GM21825 (cell line): ENCODE data around the gene SPATA1.
"Not testable (repeated sequence)": the region's sequence is repeated elsewhere in the genome, so short reads cannot be mapped to it uniquely, and the experiment has no call there.

Experiments used
- ATAC-seq: cut with Tn5 transposase; IDR thresholded peaks from one replicate; pipeline ENCODE4 v1.9.1; 2021; ENCODE audit warnings: mild to moderate bottlenecking, moderate library complexity; ENCODE audit not compliant: unreplicated experiment

SPATA1 gene

GRCh38 chr1:84585803-84586202 is 79.6 kb downstream of the SPATA1 start:
- no peak for ATAC-seq

- ATAC-seq = no peak
Measured at GRCh38 chr1:84587099-84587498, 80.9 kb downstream of the SPATA1 start.

- not testable (repeated sequence) for ATAC-seq
Measured at GRCh38 chr1:84594959-84595358, 88.8 kb downstream of the SPATA1 start.

- no peak for ATAC-seq
Measured at GRCh38 chr1:84597011-84597410, 90.8 kb downstream of the SPATA1 start.

GRCh38 chr1:84598418-84598817 is 92.2 kb downstream of the SPATA1 start:
- ATAC-seq = no peak

- ATAC-seq = peak; percentile 72
Measured at GRCh38 chr1:84598846-84599741, 92.9 kb downstream of the SPATA1 start.

- no peak for ATAC-seq
Measured at GRCh38 chr1:84600796-84601195, 94.6 kb downstream of the SPATA1 start.

GRCh38 chr1:84603223-84603622 is 97.0 kb downstream of the SPATA1 start:
- ATAC-seq = no peak

- ATAC-seq = no peak
Measured at GRCh38 chr1:84603941-84604830, 98.0 kb downstream of the SPATA1 start.

GRCh38 chr1:84605157-84605556 is 99.0 kb downstream of the SPATA1 start:
- no peak for ATAC-seq

- ATAC-seq = no peak
Measured at GRCh38 chr1:84606977-84607376, 100.8 kb downstream of the SPATA1 start.

GRCh38 chr1:84611091-84611490 is 104.9 kb downstream of the SPATA1 start:
- no peak for ATAC-seq

- no peak for ATAC-seq
Measured at GRCh38 chr1:84611796-84612195, 105.6 kb downstream of the SPATA1 start.

GRCh38 chr1:84613026-84613425 is 106.8 kb downstream of the SPATA1 start:
- no peak for ATAC-seq

GRCh38 chr1:84613887-84614286 is 107.7 kb downstream of the SPATA1 start:
- ATAC-seq = no peak

GRCh38 chr1:84615790-84616189 is 109.6 kb downstream of the SPATA1 start:
- ATAC-seq = no peak
